Hypothalamus (tissue), 51 donors: Measurements from ENCODE around the gene EDIL3.
A peak's percentile ranks its signal among the peaks of the same experiment; 100 is the strongest.
"Not testable (repeated sequence)": the region's sequence is repeated elsewhere in the genome, so short reads cannot be mapped to it uniquely, and the experiment has no call there.

Source experiments
- DNase-seq, 51 donors: peaks; one replicate each; lab custom pipeline; 2025; lab: John Stamatoyannopoulos, UW

Gene EDIL3

DNA sequence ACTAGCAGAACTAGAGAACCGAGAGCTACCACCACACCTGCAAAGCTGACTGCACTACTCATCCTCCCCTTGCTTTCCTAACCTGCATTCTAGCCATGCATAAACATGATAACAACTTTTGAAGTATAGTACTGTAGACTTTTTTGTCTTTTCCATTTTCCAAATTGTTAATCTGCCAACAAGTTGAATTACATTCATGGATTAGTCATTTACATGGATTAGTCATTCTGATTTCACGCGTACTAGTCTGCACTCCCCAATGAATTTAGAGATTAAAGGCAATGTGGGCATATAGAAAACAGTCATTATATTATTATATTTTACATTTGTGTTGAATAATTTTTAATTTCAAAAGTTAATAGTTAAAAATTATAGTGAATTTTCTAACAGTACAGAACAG, 81.4 kb downstream of the EDIL3 start:
- DNase-seq: no peak

DNA sequence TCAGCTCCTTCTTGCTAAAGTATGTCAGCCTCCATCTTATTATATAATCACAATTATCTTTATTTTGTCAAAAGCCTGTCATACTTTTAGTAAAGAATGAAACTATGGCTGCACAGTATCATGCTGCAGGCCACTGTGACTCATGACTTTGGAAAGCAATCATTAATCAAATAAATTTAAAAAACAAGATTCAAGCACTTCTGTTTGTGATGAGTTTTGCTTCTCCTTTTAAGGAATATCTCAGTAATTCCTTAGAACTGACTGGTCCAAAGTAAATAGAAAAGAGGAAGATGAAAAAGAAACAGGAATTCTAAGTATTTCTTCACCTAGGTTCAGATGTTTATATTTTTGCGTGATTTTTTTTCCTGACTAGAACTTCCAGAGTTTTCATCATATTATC, 83.1 kb downstream of the EDIL3 start:
- no peak for DNase-seq

DNA sequence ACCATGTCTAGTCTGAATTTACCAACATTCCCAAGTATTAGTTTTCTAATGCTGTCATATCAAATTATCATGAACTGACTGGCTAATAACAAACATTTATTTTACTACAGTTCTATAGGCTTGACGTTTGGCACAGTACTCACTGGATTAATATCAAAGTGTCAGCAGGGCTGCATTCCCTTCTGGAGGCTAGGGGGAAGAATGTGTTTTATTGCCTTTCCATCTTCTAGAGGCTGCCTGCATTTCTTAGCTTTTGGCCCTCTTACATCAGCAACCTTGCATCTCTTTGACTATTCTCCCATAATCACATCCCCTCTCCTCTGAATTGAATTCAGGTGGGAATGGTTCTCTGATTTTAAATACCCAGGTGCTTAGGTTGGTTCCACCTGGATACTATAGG, 84.7 kb downstream of the EDIL3 start:
- no peak for DNase-seq

DNA sequence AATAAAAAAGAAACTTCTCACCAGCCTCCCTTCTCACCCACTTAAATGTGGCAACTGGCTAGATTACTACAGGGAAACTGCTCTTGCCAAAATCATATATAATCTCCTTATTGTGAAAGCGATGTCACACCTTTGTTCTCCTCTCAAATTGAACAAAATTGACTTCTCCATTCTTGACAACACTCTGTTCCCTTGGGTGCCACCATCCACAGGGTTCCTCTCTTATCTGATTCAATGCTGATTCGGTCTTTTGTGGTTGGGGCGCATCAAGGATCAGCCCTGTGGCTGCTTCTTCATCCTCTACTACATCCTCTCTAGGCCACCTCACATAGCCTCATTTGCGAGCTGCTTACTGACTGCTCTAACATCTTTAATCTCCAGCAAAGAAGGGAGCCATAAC, 86.1 kb downstream of the EDIL3 start:
- no peak for DNase-seq

DNA sequence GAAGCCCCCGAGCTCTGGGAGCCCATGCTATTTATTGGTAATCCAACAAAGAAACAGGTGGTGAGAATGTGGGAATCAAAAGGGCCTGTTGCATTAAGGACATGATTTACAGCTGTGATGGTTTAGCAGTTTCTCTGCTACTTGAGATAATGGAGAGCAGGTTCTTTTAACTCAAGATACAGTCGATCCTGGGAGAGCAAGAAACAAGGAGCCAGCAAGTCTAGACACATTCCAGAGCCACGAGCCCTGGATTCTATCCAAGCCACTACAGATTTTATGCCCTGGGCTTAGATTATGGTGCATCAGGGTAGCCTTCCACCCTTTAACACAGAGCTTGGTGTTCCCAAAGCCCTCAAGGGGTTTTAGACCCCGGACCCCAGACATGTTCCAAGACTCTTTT, 87.0 kb downstream of the EDIL3 start:
- not testable (repeated sequence) for DNase-seq

DNA sequence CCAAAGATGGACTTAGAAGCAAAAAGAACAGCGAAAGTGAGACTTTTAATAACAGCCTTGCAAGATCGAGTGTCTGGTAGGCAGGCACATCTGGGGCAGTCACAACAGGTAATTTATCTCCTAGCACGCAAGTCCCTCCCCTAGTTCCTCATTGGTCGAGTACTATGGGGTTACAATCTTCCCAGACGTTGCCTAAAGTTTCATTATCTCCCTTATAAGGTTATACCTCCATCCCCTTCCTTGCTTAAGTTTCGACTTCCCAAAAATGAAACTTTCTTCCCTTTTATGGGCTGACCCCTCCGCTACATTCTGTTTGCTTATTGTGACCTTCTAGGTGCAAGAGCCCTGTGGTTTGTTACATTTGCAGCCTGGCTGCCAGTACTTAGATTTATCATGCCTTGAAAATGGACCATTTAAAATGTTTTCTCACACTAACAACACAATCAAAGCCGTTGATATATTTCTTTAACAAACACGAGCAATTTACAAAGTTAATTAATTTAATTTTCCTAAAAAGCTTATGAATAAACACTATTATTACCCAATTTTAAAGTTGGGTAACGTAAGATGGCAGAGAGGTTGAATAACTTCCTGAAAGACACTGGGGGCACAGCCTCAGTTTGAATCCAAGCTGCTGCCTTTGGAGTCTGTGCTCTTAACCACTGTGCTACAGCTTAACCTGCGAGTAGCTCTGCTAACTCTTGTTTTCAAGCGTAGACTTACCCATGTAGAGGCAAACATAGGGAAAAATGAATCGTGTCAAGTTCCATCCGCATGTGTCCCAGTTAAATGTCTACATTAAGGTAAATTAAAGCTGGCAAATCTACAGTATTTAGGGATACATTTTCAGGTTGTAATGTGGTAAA, 91.7 kb downstream of the EDIL3 start:
- DNase-seq: peak in 1 of 51 donors; percentile 51

DNA sequence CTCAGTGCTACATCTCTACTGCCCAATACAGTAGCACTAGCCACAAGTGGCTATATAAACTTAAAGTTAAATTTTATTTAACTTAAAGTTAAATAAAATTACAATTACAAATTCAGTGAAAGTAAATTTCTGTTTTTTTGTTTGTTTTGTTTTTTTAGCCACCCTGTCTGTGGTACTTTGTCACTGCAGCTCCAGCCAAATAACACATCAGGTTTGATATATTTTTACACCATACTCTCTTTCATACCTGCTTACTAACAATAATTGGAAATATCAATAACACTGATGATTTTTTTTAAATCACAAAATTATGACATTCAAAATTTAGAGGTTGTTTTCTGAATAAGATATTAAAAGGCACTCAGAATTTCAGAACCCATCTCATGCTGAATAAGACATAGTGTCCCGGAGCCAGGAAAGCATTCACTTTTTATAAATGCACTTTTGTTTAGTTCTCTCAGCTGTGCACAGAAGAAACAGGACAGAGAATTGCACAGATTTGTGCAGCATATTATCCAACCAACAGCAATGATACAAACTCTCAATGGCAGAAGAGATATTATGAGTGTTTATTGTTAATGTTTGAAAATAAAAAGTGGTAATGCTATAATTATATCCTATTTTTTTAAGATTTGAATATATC, 92.6 kb downstream of the EDIL3 start:
- DNase-seq: peak in 3 of 51 donors; percentile 27 to 66 (median 49)

DNA sequence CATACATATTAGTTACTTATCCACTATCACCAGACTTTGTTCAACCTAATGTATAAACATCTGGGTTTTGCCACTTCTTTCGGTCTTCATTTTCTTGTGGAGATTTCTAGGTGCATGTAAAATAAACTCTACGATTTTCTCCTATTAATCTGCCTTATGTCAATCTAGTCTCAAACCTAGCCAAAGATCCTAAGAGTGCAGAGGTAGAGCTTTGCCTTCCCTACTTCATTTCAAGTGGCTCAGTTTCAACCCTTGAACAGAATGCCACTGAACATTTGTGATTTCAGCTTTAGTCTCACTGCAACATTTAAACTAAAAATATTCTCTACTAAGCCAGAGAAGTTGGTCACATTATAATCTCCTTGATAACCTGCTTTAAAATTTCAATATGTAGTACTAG, 94.0 kb downstream of the EDIL3 start:
- no peak for DNase-seq

DNA sequence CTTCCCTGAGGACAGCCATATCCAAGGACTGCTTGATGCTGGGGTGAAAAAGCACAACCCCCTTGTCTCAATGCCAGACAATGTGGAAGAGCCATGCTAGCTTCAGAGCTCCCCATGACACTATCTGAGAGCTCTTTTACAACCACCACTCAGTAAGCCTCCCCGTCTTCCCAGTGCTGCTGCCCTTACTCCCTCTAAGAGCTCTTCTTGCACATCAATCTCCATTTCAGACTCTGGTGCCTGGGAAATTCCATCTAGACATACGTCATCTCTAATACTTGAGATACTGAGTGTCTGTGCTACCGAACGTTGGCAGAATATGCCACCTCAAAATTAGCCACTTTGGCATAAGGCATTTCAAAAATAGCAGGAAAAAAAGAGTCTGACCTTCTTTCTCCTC, 94.5 kb downstream of the EDIL3 start:
- DNase-seq: peak in 3 of 51 donors; percentile 9 to 32 (median 19)

DNA sequence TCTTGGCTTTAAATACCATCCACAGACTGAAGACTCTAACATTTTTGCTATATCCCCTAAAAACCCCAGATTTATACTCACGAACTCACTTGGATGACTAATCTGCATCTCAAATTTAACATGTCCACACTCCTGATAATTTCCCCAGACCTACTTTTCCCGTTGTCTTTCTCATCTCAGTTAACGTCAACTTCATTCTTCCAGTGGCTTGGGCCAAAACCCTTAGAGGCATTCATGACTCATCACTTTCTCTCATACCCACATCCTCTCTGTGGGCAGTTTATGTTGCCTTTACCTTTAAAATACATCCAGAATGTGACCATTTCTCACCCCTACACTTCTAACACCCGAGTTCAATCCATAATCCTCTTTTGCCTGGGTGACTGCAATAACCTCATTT, 96.7 kb downstream of the EDIL3 start:
- DNase-seq: no peak

DNA sequence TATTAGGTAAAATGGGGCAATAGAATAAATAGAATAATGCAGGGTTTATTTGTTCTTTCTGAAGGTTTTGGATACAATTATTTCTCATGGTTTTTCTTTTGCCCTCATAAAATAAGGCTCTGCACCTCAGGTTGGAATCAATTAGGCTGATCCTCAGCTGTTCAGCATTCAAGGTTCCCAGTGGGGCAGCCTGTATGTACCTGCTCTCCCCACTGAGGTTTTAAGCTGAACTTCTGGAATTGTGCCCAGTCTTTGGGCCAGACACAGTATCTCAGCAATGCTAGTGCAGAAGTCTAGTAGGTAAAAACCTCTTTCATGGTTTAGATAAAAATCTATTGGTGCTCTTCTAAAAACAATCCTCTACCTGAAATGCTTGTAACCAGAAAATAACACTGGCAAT, 98.0 kb downstream of the EDIL3 start:
- DNase-seq: no peak

DNA sequence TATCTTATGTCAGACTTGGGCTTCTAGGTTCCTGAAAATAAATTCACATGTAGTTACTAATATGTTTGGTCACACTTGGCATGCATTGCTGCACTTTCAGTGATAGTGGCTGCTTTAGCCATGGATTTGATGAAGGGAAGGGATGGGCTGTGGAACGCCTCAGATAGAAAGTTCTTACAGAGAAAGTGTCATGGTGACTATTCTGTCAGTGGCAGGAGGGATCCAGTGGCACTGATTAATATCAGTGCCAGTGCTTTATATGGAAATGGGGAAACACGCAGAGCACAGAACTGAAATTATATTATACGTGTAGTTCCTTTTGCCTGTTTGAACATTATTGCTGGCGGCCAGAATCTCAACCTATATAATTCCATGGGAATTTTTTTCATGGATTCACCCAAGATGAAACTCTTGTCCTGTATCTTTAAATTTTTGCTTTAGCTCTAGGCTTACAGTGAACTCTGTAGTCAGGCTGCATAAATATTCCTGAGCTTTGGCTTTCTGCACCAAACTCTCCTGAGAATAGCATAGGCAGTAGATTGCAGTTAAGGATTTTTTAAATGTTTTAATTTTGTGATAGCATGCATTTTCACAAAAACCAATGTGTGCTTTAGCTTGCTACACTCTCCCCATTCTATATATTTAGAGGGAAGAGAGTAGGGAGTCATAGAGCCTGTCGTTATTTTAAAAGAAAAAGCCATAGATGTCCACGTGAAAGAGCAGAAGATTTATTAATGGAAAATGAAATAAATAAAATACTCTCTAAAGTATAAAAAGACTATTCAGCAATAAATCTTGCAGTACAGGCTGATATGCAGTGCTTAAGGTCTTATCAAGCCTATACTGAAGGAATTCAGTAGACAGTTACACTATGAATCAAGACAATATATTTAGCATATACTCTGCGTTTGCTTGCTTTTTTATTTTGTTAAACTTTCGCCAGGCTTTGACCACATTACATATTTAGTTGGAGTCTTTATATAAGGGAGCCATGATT, 98.7 kb downstream of the EDIL3 start:
- no peak for DNase-seq

DNA sequence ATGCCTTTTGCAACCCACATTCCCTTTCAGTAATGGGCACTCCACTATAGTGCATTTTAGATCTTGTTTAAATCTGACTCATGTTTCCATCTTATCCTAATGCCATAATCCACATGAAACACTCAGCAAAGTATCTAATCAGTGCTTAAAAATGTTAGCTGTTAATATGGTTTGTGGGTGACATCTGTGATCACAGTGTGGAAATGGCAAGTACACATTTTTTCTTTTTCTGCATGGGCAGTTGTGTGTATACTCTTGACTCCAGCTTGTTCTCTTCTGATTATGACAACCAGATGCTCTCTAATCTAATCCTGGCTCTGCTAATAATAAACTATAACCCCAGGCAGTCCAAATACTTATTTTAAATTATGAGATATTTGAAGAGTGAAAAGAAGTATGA, 103.3 kb downstream of the EDIL3 start:
- no peak for DNase-seq

DNA sequence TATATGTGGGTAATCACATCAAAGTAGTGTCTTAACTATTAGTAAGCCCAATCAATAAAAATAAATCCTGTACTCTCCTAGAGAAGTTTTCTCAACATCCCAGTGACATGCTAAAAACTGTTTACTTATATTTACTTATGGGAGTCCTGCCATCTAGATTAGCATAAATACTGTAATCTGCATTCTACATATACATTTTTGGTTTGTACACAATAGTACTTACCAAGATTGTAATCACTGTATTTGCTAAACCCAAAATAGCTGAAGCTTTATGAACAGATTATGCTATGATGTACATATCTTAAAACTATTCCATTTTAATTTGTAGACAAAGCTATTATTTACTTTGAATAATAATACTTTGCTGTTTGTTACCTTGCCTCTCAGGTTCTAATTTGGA, 105.4 kb downstream of the EDIL3 start:
- no peak for DNase-seq

DNA sequence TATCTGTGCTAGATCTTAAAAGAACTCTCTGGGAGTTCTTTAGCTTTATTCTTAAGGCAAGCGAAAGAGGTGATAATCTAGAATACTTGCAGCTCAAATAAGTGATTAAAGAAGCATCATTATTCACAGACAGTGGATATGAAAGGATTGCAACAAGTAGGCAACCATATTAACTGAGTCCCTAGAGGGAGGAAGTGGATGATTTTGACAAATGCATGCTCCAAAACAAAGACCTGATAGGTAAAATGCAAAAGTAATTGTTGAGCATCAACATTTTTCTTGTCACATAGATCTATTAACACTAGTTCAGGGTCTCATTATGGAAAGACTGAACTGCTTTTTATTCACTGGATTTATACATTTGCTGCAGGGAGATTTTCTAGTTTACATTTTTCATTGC, 109.1 kb downstream of the EDIL3 start:
- DNase-seq: no peak

DNA sequence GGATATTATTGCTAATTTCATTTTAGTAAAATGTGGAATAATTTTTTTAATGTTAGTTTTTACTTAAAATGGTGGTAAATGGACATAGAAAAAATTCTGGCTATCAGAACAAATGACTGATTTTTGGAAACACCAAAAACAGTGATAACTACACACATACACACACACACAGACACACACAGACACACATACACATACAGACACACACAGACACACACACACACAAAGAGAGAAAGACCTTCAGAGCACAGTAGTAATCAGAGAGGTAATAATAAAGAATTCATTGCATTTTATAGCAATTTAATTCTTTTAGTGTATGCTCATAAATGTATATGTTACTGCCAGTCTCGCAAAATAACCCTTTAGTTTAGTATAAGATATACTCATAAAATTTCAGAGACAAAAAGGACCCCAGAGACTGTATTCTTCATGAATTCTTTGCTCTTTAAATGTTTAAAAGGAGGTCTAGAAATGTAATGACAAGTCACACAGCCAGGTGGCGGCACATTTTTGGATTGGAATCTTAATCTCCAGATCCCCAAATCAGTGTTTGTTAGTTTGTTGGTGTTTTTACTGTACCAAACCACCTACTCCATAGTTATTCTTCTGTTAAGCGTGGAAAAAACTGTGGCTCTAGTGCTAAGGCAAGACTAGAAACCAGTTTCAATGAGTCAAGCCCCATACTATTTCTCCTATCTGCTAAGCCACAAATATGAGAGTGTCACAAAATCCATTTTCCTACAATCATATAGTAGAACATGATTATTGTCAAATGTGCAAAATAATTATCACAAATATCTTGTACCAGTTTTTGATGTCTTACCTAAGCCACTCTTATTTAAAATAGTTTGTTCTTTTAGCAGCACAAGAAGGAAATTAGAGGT, 109.9 kb downstream of the EDIL3 start:
- peak in 10 of 51 donors; percentile 2 to 51 (median 14) for DNase-seq

DNA sequence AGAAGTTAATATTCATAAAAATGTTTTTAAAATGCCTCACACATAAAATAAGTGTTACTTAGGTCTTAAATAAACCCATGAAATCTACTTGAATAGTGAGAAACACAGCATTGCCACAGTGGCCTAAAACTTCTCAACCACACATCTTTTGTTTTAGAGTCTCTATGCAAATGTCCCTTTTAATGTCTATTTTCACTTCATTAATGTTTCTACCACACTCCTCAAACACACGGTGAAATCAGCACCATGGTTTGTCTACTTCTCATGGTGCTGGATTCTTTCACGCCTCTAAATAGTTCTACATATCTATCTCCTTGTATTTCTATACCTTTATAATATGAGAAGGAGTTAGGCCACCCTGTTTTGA, 111.2 kb downstream of the EDIL3 start:
- no peak for DNase-seq

DNA sequence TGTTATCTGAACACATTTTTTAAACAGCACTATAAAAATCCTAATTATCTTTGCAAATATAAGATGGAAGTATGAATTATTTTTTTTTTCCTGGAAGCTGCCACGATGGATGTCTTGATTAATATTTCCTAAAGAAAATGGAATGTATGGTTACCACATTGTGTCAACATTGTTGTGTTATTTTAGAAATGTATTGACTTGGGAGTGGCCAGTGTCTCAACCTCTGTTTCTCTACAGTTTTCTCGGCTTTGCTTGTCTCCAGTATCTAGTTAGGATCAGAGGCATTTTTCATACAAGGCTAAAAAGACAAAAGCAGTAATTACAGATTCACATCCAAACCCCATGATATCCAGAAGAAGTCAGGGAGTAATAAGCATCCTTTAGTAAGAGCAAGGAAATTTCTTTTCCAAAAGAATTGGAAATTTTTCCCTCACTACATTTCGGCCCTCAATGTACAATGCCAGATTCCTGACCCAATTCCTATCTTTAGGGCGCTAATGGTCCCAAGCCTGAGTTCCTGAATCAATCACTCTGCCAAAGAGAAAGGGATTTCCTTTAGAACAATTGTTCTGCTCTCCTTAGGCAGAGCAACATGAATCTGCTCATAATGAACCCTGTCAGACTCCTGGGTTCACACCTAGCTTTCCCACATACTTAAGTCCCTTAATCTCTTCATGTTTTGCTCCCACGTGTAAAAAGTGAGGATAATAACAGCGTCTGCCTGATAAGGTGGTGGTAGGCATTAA, 111.7 kb downstream of the EDIL3 start:
- DNase-seq: no peak
